Subcutaneous abdominal adipose tissue (tissue), 5 donors: Measurements from ENCODE around the gene AKT2.

Experiments
- H3K27ac ChIP-seq: one replicate; pipeline ENCODE4 v1.7.0; 2013; ENCODE audit warnings: low read depth, mild to moderate bottlenecking, inconsistent platforms, low read length, moderate library complexity
- H3K27me3 ChIP-seq, 5 donors: one replicate each; pipeline ENCODE4 v1.7.0; 2013; ENCODE audit warnings: low read length in 5 of 5, inconsistent platforms in 1 of 5; ENCODE audit not compliant: control insufficient read depth in 5 of 5, insufficient read depth in 4 of 5
- H3K36me3 ChIP-seq, 5 donors: one replicate each; pipeline ENCODE4 v1.7.0; 2013; ENCODE audit warnings: low read length in 5 of 5; ENCODE audit not compliant: control insufficient read depth in 5 of 5, insufficient read depth in 5 of 5
- H3K4me1 ChIP-seq, 5 donors: one replicate each; pipeline ENCODE4 v1.7.0; 2013; ENCODE audit warnings: low read length in 5 of 5, mild to moderate bottlenecking in 3 of 5, moderate library complexity in 1 of 5; ENCODE audit not compliant: control insufficient read depth in 5 of 5, insufficient read depth in 5 of 5
- H3K4me3 ChIP-seq, 5 donors: one replicate each; pipeline ENCODE4 v1.7.0; 2013; ENCODE audit warnings: low read length in 5 of 5, low read depth in 1 of 5
- H3K9ac ChIP-seq, 5 donors: one replicate each; pipeline ENCODE4 v1.7.0; 2013; ENCODE audit warnings: low read length in 5 of 5, mild to moderate bottlenecking in 4 of 5, moderate library complexity in 3 of 5
- H3K9me3 ChIP-seq, 5 donors: one replicate each; pipeline ENCODE4 v1.7.0; 2013; ENCODE audit warnings: low read length in 5 of 5; ENCODE audit not compliant: control insufficient read depth in 5 of 5
- donor health status: healthy.
- donor health status: healthy.
- donor health status: healthy.
- donor health status: healthy.
- donor health status: healthy.

AKT2 gene

DNA sequence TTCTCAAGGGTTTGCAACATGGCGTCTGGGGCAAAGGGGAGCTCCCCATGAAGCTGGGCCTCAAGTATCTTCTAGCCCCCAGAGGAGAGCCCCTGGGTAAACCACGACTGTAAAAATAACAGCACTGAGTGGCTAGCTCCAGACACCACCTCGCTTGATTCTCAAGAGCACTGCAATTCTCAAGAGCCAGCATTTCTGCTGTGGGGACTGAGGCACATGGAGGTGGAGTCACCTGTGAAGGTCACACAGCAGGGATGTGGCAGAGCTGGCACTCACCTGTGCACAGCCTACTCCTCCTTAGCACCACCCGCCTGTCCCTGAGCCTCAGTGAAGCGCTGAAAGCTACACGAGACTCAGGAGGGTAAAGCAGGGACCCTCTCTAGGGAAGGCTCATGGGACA lies 38.0 kb downstream of the AKT2 start:
- peak overlapping the region; percentile 89 for H3K27ac ChIP-seq
- H3K9me3 ChIP-seq: no peaks in the 10 kb centered on the region
- H3K4me1 ChIP-seq: peaks cover 6 to 85% (median 65%) of the 10 kb centered on the region in 5 donors

DNA sequence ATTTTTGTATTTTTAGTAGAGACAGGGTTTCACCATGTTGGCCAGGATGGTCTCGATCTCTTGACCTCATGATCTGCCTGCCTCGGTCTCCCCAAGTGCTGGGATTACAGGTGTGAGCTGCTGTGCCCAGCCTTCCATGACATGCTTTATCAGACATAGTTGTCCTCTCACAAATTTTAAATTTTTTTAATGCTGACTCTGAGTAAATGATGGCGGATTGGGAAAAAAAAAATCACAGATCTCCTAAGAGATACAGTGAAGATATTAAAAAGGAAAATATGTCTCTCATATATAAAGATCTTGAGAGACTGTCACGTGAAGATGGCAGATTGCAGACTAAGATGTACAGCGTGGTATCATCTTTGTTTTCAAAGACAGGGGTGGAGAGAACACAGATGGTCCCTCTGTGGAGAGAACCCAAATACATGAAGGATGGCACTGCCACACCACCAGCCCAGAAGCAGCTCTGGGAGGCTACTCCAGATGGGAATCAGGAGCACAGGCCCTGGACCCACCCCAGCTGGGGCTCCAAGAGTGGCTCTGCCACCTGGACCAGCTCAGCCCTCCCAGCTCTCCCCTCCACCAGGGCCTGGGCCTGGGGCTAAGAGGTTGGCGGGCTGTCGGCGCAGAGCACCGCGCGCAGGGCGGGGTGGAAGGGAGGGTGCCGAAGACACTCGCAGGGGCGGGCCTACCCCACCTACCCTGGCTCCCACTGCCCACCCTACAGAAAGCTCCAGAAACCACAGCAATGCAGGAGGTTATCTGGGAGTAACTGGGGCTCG lies 38.7 kb downstream of the AKT2 start:
- no peaks in the 10 kb centered on the region for H3K27me3 ChIP-seq
- peaks cover 0 to 38% (median 13%) of the 10 kb centered on the region in 5 donors for H3K36me3 ChIP-seq
- H3K9ac ChIP-seq: peak overlapping the region in 3 of 5 donors; percentile 46 to 78 (median 71)
- H3K4me3 ChIP-seq: no peak overlapping the region
- H3K9me3 ChIP-seq: no peaks in the 10 kb centered on the region
- H3K27ac ChIP-seq: peak overlapping the region; percentile 89
- peaks cover 8 to 87% (median 69%) of the 10 kb centered on the region in 5 donors for H3K4me1 ChIP-seq

More for the DNA sequence above, 38.0 kb downstream of the AKT2 start:
- peaks cover 0 to 36% (median 20%) of the 10 kb centered on the region in 5 donors for H3K36me3 ChIP-seq
- H3K9ac ChIP-seq: peak overlapping the region in 3 of 5 donors; percentile 53 to 78 (median 73)
- H3K4me3 ChIP-seq: peak overlapping the region in 1 of 5 donors; percentile 5
- no peaks in the 10 kb centered on the region for H3K27me3 ChIP-seq

DNA sequence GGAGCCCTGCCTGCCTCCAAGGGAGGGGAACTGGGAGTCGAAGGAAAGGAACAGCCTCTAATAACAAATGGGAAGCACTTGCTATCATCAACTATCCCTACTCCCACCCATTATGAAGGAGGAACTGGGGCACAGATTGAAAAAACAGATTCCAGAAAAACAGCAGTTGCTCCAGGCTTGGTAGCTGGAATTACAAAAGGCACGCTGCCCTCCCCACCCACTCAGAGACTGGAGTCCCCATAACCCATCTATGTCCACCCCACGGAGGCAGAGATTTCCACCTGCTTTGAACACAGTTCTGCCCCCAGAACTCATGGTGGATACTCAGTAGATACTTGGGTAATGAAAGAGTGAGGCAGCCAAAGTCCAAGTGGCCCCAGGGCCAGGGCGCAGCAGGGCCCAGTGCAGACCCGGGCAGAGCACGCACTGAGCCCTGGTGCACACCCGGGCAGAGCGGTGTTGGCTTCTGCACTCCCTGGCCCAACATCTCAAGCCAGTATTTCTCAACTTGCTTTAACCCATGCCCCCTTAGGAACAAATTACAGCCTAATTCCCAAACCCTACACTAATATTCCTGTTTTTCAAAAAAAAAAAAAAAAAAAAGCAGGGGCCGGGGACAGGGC lies 39.5 kb downstream of the AKT2 start:
- Histone ChIP-seq H3K27ac (peak overlapping the region; percentile 89), H3K4me3 (no peak overlapping the region), H3K36me3 (peaks cover 0 to 43% (median 19%) of the 10 kb centered on the region in 5 donors), H3K27me3 (no peaks in the 10 kb centered on the region), H3K4me1 (peaks cover 8 to 91% (median 72%) of the 10 kb centered on the region in 5 donors), H3K9me3 (no peaks in the 10 kb centered on the region), H3K9ac (no peak overlapping the region)

DNA sequence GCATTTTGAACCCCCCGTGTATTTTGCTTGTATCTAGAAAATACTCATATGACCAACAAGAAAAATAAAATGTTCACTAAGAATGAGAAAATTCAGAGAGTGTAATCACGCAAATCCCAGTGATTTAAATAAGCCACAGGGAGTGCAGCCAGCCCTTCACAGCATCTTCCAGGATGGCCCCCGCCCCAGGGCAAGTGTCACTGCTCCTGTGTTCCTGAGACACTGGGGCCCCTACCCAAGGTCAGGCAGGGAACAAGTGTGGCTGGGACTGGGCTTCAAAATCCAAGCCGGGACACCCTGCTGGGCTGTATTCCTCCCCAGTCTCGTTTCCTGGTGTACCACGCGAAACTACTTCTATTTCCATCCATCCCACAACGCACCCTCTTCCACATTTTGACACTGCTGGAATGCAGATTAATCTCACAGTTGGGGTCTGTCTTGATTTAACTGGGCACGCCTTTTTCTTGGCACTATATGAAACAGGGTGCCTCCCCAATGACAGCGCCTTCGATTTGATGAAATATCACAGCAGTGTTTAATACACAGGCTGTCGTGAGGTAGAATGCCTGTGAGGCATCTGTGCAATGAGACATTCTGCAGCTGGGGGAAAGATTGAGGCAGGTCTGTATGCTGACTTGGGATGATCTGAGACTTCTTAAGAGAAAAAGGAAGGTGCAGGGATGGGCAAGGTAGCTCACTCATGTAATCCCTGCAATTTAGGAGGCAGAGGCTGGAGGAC lies 40.4 kb downstream of the AKT2 start:
- H3K9ac ChIP-seq: no peak overlapping the region
- peak overlapping the region; percentile 89 for H3K27ac ChIP-seq
- H3K36me3 ChIP-seq: peaks cover 0 to 45% (median 27%) of the 10 kb centered on the region in 5 donors
- no peak overlapping the region for H3K4me3 ChIP-seq
- no peaks in the 10 kb centered on the region for H3K27me3 ChIP-seq
- H3K4me1 ChIP-seq: peaks cover 8 to 84% (median 72%) of the 10 kb centered on the region in 5 donors
- no peaks in the 10 kb centered on the region for H3K9me3 ChIP-seq

DNA sequence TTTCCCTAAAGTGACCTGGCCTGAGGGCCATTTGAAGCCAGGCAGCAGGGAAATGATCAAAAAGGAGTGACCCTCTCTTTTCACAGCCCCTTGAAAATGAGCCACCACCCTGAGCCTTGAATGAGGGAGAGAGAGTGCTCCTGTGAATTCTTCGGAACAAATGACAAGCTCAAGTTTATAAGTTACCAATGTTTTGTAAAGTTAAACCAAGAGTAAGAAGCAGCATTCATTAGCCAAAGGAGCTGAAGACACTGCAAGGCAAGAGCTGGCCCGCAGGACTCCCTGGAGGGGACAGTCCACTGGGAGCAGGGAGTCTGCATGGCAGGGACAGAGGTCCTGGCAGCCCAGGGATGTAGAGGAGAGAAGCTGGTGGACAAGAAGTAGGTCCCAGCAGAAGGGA lies 42.0 kb downstream of the AKT2 start:
- peaks cover 0 to 54% (median 36%) of the 10 kb centered on the region in 5 donors for H3K36me3 ChIP-seq
- H3K27me3 ChIP-seq: no peaks in the 10 kb centered on the region
- peak overlapping the region; percentile 72 for H3K27ac ChIP-seq
- no peak overlapping the region for H3K9ac ChIP-seq
- H3K4me3 ChIP-seq: no peak overlapping the region
- peaks cover 8 to 71% (median 64%) of the 10 kb centered on the region in 5 donors for H3K4me1 ChIP-seq
- H3K9me3 ChIP-seq: no peaks in the 10 kb centered on the region

DNA sequence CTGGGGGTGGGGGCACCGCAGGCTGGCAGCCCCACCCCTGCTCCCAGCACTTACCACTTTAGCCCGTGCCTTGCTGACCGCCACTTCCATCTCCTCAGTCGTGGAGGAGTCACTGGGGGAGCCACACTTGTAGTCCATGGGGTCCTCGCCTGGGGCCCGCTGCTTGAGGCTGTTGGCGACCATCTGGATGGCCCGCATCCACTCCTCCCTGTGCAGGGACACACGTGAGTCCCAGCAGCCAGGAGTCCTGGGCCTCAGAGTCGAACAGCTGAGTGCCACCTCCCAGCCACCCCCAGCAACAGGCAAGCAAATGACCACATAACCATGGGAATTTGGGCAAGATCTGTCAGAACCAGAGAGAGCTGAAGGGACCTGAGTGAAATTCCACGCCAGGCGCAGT lies 42.7 kb downstream of the AKT2 start:
- peaks cover 0 to 54% (median 37%) of the 10 kb centered on the region in 5 donors for H3K36me3 ChIP-seq
- H3K9ac ChIP-seq: peak overlapping the region in 2 of 5 donors; percentile 8 to 37
- H3K4me1 ChIP-seq: peaks cover 8 to 64% (median 57%) of the 10 kb centered on the region in 5 donors
- H3K9me3 ChIP-seq: no peaks in the 10 kb centered on the region
- H3K27me3 ChIP-seq: no peaks in the 10 kb centered on the region
- peak overlapping the region; percentile 72 for H3K27ac ChIP-seq
- H3K4me3 ChIP-seq: peak overlapping the region in 1 of 5 donors; percentile 35

DNA sequence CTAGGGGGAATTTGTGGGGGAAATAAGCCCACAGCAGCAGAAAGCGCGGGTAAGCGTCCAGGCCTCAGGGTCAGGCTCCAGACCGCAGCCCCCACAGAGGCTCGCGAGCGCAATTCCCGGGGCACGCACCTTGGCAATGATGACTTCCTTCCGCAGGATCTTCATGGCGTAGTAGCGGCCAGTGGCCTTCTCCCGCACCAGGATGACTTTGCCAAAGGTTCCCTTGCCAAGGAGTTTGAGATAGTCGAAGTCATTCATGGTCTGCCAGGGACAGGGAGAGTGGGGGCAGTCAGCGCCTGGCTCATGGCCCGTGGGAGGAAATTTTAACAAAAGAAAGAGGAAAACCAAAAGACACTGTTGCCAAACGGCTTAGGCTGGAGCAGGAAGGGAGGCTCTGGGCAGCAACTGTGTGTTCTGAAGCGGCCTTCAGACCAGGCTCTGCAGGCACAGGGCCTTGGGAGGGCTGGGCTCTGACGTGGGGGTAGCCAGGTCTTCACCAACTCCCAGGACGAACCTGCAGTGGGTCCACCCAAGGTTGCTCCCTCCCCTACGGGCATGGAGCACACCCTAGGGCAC lies 43.2 kb downstream of the AKT2 start:
- peak overlapping the region; percentile 72 for H3K27ac ChIP-seq
- H3K9ac ChIP-seq: peak overlapping the region in 3 of 5 donors; percentile 8 to 45 (median 37)
- peak overlapping the region in 2 of 5 donors; percentile 6 to 35 for H3K4me3 ChIP-seq
- H3K9me3 ChIP-seq: no peaks in the 10 kb centered on the region
- H3K36me3 ChIP-seq: peaks cover 0 to 56% (median 42%) of the 10 kb centered on the region in 5 donors
- no peaks in the 10 kb centered on the region for H3K27me3 ChIP-seq
- H3K4me1 ChIP-seq: peaks cover 8 to 58% (median 51%) of the 10 kb centered on the region in 5 donors

DNA sequence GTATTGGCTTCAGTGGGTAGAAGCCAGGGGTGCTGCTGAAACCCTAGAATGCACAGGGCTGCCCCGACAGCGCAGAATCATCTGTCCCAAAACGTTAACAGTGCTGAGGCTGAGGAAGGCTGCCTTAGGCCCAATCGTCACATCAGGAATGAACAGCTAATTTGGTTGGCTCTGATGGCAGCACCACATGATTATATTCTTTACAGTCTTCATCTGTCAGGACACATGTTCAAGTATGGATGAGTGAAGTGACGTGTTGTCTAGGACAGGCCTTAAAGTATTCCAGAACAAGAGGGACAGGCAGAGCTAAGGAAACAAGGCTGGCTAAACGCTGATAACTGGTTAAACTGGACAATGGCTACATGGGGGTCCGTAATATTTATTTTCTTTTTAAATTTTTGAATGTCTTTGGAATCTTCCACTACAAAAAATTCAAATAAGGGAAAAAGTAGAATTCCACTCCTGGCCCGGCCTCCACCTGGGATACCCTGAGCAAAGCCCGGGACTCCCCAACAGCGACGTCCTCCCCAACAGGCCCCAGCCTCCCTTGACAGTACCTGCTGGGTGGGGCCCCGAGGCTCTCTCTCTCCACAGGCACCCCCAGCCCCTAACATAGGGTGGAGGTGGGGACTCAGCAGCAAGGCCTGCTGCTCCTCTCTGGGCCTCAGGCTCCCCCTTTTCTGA lies 43.9 kb downstream of the AKT2 start:
- peak overlapping the region; percentile 72 for H3K27ac ChIP-seq
- H3K36me3 ChIP-seq: peaks cover 0 to 62% (median 48%) of the 10 kb centered on the region in 5 donors
- H3K27me3 ChIP-seq: no peaks in the 10 kb centered on the region
- peak overlapping the region in 1 of 5 donors; percentile 45 for H3K9ac ChIP-seq
- no peak overlapping the region for H3K4me3 ChIP-seq
- H3K4me1 ChIP-seq: peaks cover 8 to 52% (median 45%) of the 10 kb centered on the region in 5 donors
- no peaks in the 10 kb centered on the region for H3K9me3 ChIP-seq

DNA sequence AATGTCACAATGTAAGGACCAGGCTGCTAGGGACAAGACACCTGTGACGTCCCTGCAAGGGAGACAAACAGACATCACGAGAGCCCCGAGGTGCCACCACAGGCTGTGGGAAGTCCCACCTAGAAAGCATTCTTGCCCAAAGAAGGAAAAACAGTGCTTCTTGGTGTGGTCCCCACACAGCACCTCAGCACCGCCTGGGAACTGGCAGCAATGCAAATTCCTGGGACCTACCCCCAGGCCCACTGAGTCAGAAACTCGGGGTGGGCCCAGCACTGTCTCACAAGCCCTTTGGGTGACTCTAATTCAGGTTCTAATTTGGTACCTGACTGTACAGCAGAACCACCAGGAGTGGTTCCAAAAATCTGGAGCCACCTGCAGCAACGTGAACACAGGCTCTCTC lies 44.8 kb downstream of the AKT2 start:
- Histone ChIP-seq H3K36me3 (peaks cover 0 to 71% (median 58%) of the 10 kb centered on the region in 5 donors), H3K27ac (no peak overlapping the region), H3K4me3 (no peak overlapping the region), H3K9ac (no peak overlapping the region), H3K4me1 (peaks cover 5 to 43% (median 35%) of the 10 kb centered on the region in 5 donors), H3K9me3 (no peaks in the 10 kb centered on the region), H3K27me3 (no peaks in the 10 kb centered on the region)
